Effector CD4-positive, alpha-beta T cell (primary cell): Measurements from ENCODE around the gene BICD1.
A peak's percentile ranks its signal among the peaks of the same experiment; 100 is the strongest.

ENCODE experiments used
- DNase-seq: peaks from one replicate; pipeline ENCODE4 v3.0.0-alpha.2; 2020

The BICD1 gene

GRCh38 chr12:32104572-32105355, 1.9 kb upstream of the BICD1 start:
- DNase-seq, result no peak

GRCh38 chr12:32105986-32106516, 596 bp upstream of the BICD1 start:
- DNase-seq, result no peak

- no peak for DNase-seq
These were observed 966 bp downstream of the BICD1 start for GRCh38 chr12:32107359-32108267.

- DNase-seq, result no peak
These were observed 2.1 kb downstream of the BICD1 start for GRCh38 chr12:32108787-32109186.

GRCh38 chr12:32110417-32110816, 3.8 kb downstream of the BICD1 start:
- DNase-seq, result no peak

GRCh38 chr12:32110942-32111341, 4.3 kb downstream of the BICD1 start:
- no peak for DNase-seq

- no peak for DNase-seq
These were observed 8.9 kb downstream of the BICD1 start for GRCh38 chr12:32115404-32116104.

- DNase-seq, result no peak
These were observed 10.2 kb downstream of the BICD1 start for GRCh38 chr12:32116897-32117296.

GRCh38 chr12:32117316-32117715, 10.7 kb downstream of the BICD1 start:
- DNase-seq, result no peak

GRCh38 chr12:32118806-32119205, 12.2 kb downstream of the BICD1 start:
- no peak for DNase-seq

GRCh38 chr12:32120419-32120818, 13.8 kb downstream of the BICD1 start:
- no peak for DNase-seq

- no peak for DNase-seq
These were observed 18.0 kb downstream of the BICD1 start for GRCh38 chr12:32124637-32125036.

- DNase-seq, result no peak
These were observed 18.9 kb downstream of the BICD1 start for GRCh38 chr12:32125455-32126084.

GRCh38 chr12:32126720-32127119, 20.1 kb downstream of the BICD1 start:
- DNase-seq, result no peak

GRCh38 chr12:32131666-32132065, 25.0 kb downstream of the BICD1 start:
- DNase-seq, result no peak

- DNase-seq, result peak; percentile 4
These were observed 27.6 kb downstream of the BICD1 start for GRCh38 chr12:32134101-32134888.

- DNase-seq, result no peak
These were observed 29.3 kb downstream of the BICD1 start for GRCh38 chr12:32135967-32136366.

- no peak for DNase-seq
These were observed 29.8 kb downstream of the BICD1 start for GRCh38 chr12:32136404-32136803.

GRCh38 chr12:32139064-32139421, 32.4 kb downstream of the BICD1 start:
- no peak for DNase-seq

- no peak for DNase-seq
These were observed 34.2 kb downstream of the BICD1 start for GRCh38 chr12:32140877-32141276.

- DNase-seq, result no peak
These were observed 38.4 kb downstream of the BICD1 start for GRCh38 chr12:32145096-32145495.
